Activated CD4-positive, alpha-beta T cell treated with anti-CD3 and anti-CD28 coated beads, Interleukin-2, amount 10 ng/mL, durations not matched to agents 24 days and 14 days (primary cell): ENCODE results near the gene RPL22L1. TPM values are rescaled to one million over a fixed set of nuclear protein-coding genes. Genes with fewer than 3 reads are reported as not detected.

Experiments used
- DNase-seq: peaks from one replicate; pipeline ENCODE4 v3.0.0; 2022
- H3K27ac Mint-ChIP-seq: one replicate; pipeline ENCODE4 v1.8.0; 2022; ENCODE audit warnings: mild to moderate bottlenecking, mixed read lengths
- H3K27me3 Mint-ChIP-seq: one replicate; pipeline ENCODE4 v1.8.0; 2022; ENCODE audit warnings: mixed read lengths
- H3K36me3 Mint-ChIP-seq: one replicate; pipeline ENCODE4 v1.8.0; 2022; ENCODE audit warnings: low read depth, mild to moderate bottlenecking, mixed read lengths
- H3K4me1 Mint-ChIP-seq: one replicate; pipeline ENCODE4 v1.8.0; 2021; ENCODE audit warnings: mixed read lengths
- H3K4me3 Mint-ChIP-seq: one replicate; pipeline ENCODE4 v1.8.0; 2022; ENCODE audit warnings: mild to moderate bottlenecking, moderate library complexity, mixed read lengths
- H3K9me3 Mint-ChIP-seq: one replicate; pipeline ENCODE4 v1.8.0; 2021; ENCODE audit warnings: mixed read lengths
- intact Hi-C: fragments of 100-400 bp; cut with micrococcal nuclease; formaldehyde crosslinking; loops from one replicate; pipeline ENCODE4 v1.15.1; 2023
- total RNA-seq: library from RNA; stranded (reverse); gene quantifications from 2 replicates; pipeline ENCODE4 v1.2.3, GENCODE V29; 2022

The RPL22L1 gene
- 157 TPM in 2 replicates for total RNA-seq

GRCh38 chr3:170869645-170870593, at the start of gene RPL22L1:
RPL22L1 (minus strand) TSS chr3:170870195; CDS start chr3:170870167, 28 bp downstream.
- Mint-ChIP-seq H3K4me1 (peaks cover 18% of the 10 kb centered on the region), H3K4me3 (peak within 1 kb of the TSS; percentile 92), H3K27ac (peak within 1 kb of the TSS; percentile 96), H3K27me3 (no peaks in the 10 kb centered on the region), H3K36me3 (peaks cover 40% of the 10 kb centered on the region), H3K9me3 (no peaks in the 10 kb centered on the region)
- DNase-seq: peak; percentile 98
- intact Hi-C loops: loop anchor here (1.0 to 10.0 kb wide), 6 partner anchors 13 to 1880 kb away; partner anchors contain the start of genes ECT2, EIF5A2, MYNN and PHC3

GRCh38 chr3:170918715-170919114, 48.7 kb upstream of the RPL22L1 start:
- Mint-ChIP-seq H3K9me3 (peaks cover 27% of the 10 kb centered on the region), H3K27me3 (peaks cover 15% of the 10 kb centered on the region), H3K4me1 (no peaks in the 10 kb centered on the region), H3K36me3 (no peaks in the 10 kb centered on the region), H3K27ac (no peak overlapping the region), H3K4me3 (no peak overlapping the region)
- DNase-seq: no peak
- intact Hi-C loops: no loop called here

- Mint-ChIP-seq H3K27me3 (peaks cover 21% of the 10 kb centered on the region), H3K36me3 (no peaks in the 10 kb centered on the region), H3K27ac (no peak overlapping the region), H3K4me3 (no peak overlapping the region), H3K9me3 (peaks cover 9% of the 10 kb centered on the region), H3K4me1 (no peaks in the 10 kb centered on the region)
- DNase-seq: no peak
- intact Hi-C loops: no loop called here
Measured at GRCh38 chr3:170914690-170915089, 44.7 kb upstream of the RPL22L1 start.

- intact Hi-C loops: no loop called here
- no peaks in the 10 kb centered on the region for H3K36me3 Mint-ChIP-seq
- peaks cover 9% of the 10 kb centered on the region for H3K9me3 Mint-ChIP-seq
- H3K27ac Mint-ChIP-seq: no peak overlapping the region
- H3K4me1 Mint-ChIP-seq: peaks cover 3% of the 10 kb centered on the region
- H3K4me3 Mint-ChIP-seq: no peak overlapping the region
- H3K27me3 Mint-ChIP-seq: peaks cover 21% of the 10 kb centered on the region
- no peak for DNase-seq
Measured at GRCh38 chr3:170914212-170914611, 44.2 kb upstream of the RPL22L1 start.

GRCh38 chr3:170911051-170911450, 41.1 kb upstream of the RPL22L1 start:
- no peak overlapping the region for H3K4me3 Mint-ChIP-seq
- no peak overlapping the region for H3K27ac Mint-ChIP-seq
- DNase-seq: no peak
- H3K9me3 Mint-ChIP-seq: peaks cover 2% of the 10 kb centered on the region
- peaks cover 1% of the 10 kb centered on the region for H3K36me3 Mint-ChIP-seq
- intact Hi-C loops: no loop called here
- peaks cover 25% of the 10 kb centered on the region for H3K27me3 Mint-ChIP-seq
- peaks cover 15% of the 10 kb centered on the region for H3K4me1 Mint-ChIP-seq

GRCh38 chr3:170910542-170910941, 40.5 kb upstream of the RPL22L1 start:
- intact Hi-C loops: no loop called here
- H3K9me3 Mint-ChIP-seq: peaks cover 2% of the 10 kb centered on the region
- H3K4me1 Mint-ChIP-seq: peaks cover 19% of the 10 kb centered on the region
- no peak overlapping the region for H3K27ac Mint-ChIP-seq
- H3K36me3 Mint-ChIP-seq: peaks cover 1% of the 10 kb centered on the region
- H3K4me3 Mint-ChIP-seq: no peak overlapping the region
- H3K27me3 Mint-ChIP-seq: peaks cover 25% of the 10 kb centered on the region
- DNase-seq: no peak

- peaks cover 2% of the 10 kb centered on the region for H3K9me3 Mint-ChIP-seq
- peaks cover 19% of the 10 kb centered on the region for H3K4me1 Mint-ChIP-seq
- H3K27ac Mint-ChIP-seq: no peak overlapping the region
- peak overlapping the region; percentile 25 for H3K4me3 Mint-ChIP-seq
- peaks cover 15% of the 10 kb centered on the region for H3K27me3 Mint-ChIP-seq
- intact Hi-C loops: loop anchor here (2.0 to 10.0 kb wide), 3 partner anchors 345 to 1841 kb away; partner anchors contain the start of gene ECT2
- peaks cover 1% of the 10 kb centered on the region for H3K36me3 Mint-ChIP-seq
- peak; percentile 61 for DNase-seq
Measured at GRCh38 chr3:170909129-170909903, 39.3 kb upstream of the RPL22L1 start.

- Mint-ChIP-seq H3K27me3 (peaks cover 15% of the 10 kb centered on the region), H3K27ac (peak within 1 kb of the TSS; percentile 95), H3K9me3 (peaks cover 2% of the 10 kb centered on the region), H3K36me3 (peaks cover 1% of the 10 kb centered on the region), H3K4me1 (peaks cover 19% of the 10 kb centered on the region), H3K4me3 (peak within 1 kb of the TSS; percentile 99)
- DNase-seq: peak; percentile 97
- intact Hi-C loops: loop anchor here (1.0 to 10.0 kb wide), 4 partner anchors 38 to 1842 kb away; partner anchors contain the start of genes ECT2 and RPL22L1
Measured at GRCh38 chr3:170908235-170909116, 38.5 kb upstream of the RPL22L1 start, which contains the start of gene EIF5A2. EIF5A2 (minus strand) TSS chr3:170908637; CDS start chr3:170907806, 831 bp downstream.

GRCh38 chr3:170907637-170908234, 37.7 kb upstream of the RPL22L1 start:
- intact Hi-C loops: loop anchor here (1.0 to 10.0 kb wide), 4 partner anchors 37 to 1843 kb away; partner anchors contain the start of genes ECT2 and RPL22L1
- no peak for DNase-seq
- Mint-ChIP-seq H3K27ac (peak overlapping the region; percentile 34), H3K4me3 (peak overlapping the region; percentile 99), H3K36me3 (peaks cover 1% of the 10 kb centered on the region), H3K27me3 (peaks cover 14% of the 10 kb centered on the region), H3K9me3 (peaks cover 3% of the 10 kb centered on the region), H3K4me1 (peaks cover 19% of the 10 kb centered on the region)

GRCh38 chr3:170905862-170906261, 35.9 kb upstream of the RPL22L1 start:
- DNase-seq: no peak
- H3K4me1 Mint-ChIP-seq: peaks cover 20% of the 10 kb centered on the region
- peaks cover 6% of the 10 kb centered on the region for H3K27me3 Mint-ChIP-seq
- intact Hi-C loops: loop anchor here (10.0 kb wide), 2 partner anchors 349 to 549 kb away; no protein-coding TSS in a partner anchor
- no peak overlapping the region for H3K4me3 Mint-ChIP-seq
- H3K9me3 Mint-ChIP-seq: peaks cover 3% of the 10 kb centered on the region
- no peak overlapping the region for H3K27ac Mint-ChIP-seq
- peaks cover 1% of the 10 kb centered on the region for H3K36me3 Mint-ChIP-seq

GRCh38 chr3:170903123-170903522, 33.1 kb upstream of the RPL22L1 start:
- H3K27me3 Mint-ChIP-seq: no peaks in the 10 kb centered on the region
- no peak overlapping the region for H3K4me3 Mint-ChIP-seq
- DNase-seq: no peak
- no peak overlapping the region for H3K27ac Mint-ChIP-seq
- peaks cover 16% of the 10 kb centered on the region for H3K4me1 Mint-ChIP-seq
- H3K36me3 Mint-ChIP-seq: no peaks in the 10 kb centered on the region
- intact Hi-C loops: loop anchor here (10.0 kb wide), 2 partner anchors 352 to 552 kb away; no protein-coding TSS in a partner anchor
- H3K9me3 Mint-ChIP-seq: peaks cover 3% of the 10 kb centered on the region

GRCh38 chr3:170899455-170899854, 29.5 kb upstream of the RPL22L1 start:
- H3K27me3 Mint-ChIP-seq: no peaks in the 10 kb centered on the region
- peaks cover 3% of the 10 kb centered on the region for H3K9me3 Mint-ChIP-seq
- H3K4me3 Mint-ChIP-seq: no peak overlapping the region
- no peak for DNase-seq
- H3K27ac Mint-ChIP-seq: no peak overlapping the region
- no peaks in the 10 kb centered on the region for H3K36me3 Mint-ChIP-seq
- H3K4me1 Mint-ChIP-seq: peaks cover 3% of the 10 kb centered on the region
- intact Hi-C loops: no loop called here
